Measurements from ENCODE around the gene CANT1.

The CANT1 gene

GRCh38 chr17:79009397-79010303 is at the start of gene CANT1:
CANT1 (minus strand) TSS chr17:79009764; CDS start chr17:78997622, 12,142 bp downstream.
- DNase-seq: no peak

DNA sequence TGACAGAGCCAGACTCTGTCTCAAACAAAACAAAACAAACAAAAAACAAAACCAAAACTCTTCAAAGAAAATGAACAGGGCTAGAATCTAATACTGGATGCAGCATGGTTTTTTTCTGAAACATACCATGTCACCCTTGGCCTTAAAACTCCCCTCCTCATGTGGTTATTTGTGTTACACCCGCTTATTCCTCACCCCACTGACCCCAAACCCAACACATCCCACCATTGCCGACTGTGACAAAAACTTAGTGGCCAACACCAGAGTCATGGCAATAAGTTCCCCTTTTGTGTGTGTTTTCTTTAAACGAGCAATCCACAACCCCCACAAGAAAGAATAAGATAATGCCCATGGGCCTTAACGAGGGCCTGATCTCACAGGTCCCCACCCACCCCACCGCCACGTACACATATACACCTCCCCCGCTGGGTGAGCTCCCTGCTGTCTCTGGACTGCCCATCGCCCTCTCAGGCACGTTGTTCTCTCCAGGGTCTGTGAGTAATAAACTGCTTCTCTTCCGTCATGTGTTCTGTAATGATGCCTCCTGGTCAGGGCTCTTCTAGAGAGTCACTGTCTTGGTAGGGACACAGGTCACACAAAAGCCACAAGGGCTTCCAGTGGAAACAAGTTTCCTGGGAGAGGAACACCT is 48.3 kb upstream of the CANT1 start:
- DNase-seq: no peak

- no peak for DNase-seq
These were observed 45.6 kb upstream of the CANT1 start for GRCh38 chr17:79055197-79055596.

DNA sequence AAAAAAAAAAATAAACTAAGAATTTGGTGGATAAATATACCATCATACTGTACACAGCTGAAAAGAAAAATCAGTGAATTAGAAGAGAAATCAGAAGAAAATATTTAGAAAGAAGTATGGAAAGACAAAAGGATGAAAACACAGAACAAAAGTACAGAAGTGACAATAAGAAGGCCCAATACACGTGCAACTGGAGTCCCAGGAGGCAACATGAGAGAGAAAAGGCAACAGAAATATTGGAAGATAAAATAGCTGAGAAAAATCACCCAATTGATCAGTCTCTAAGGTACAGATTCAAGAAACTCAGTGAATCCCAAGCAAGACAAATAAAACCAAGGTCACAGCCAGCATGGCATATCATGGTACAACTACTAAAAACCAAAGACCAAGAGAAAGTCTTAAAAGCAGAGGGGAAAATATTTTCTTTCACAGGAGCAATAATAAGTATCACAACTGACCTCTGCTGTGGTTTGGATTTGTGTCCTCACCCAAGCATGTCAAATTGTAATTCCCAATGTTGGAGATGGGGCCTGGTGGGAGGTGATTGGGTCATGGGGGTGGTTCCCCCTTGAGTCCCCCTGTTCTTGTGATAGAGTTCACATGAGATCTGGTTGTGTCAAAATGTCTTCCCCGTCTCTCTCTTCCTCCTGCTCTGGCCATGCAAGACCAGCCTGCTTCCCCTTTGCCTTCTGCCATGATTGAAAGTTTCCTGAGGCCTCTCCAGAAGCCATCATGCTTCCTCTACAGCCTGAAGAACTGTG is 44.8 kb upstream of the CANT1 start:
- DNase-seq: no peak

DNA sequence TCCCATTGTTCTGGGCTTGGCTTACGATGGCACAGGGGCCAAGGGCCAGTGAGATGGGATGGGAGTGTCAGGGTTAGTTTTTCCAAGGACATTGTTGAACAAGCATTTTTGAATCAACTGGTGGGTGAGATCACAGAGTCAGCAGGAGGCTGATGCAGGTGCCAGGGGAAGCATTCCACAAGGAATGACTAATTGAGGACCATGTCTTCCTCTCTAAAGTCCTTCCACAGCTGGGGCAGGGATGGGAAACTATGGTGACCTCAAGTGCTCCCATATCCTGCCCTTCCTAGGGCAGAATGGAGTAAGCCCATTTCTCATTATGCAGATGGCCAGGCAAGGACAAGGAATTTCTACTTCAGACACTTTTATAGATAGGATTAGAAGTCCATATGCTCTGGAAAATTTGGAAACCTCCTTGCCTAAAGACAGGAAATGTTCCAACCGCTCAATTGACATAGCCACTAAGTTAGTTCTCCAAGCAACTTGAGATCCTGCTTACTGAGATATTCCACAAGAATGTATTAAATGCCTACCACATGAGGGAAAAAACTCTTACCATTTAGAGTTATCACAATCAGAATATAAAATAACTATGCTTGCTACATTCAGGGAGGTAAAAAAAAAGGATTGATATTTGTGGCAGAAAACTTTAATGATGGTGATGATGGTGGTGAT is 43.8 kb upstream of the CANT1 start:
- no peak for DNase-seq

GRCh38 chr17:79052131-79052530 is 42.6 kb upstream of the CANT1 start:
- no peak for DNase-seq

DNA sequence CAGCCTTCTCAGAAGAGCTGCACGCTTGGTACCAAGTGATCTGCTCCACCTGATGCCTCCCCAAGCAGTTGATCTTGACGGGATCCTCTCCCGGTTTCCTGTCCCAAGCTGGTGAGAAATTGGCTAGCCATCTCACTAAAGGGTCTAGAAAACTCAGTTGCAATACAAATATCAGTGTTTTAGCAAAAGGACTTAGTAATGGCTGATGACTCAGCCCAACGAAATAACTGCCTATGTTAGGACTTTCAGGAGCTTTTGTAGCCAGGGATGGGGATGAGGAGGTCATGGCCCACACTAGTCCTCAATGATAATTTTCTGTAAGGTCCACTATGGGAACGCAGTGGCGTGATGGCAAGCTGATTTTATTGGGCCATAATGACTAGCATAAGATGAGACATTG is 41.7 kb upstream of the CANT1 start:
- no peak for DNase-seq

DNA sequence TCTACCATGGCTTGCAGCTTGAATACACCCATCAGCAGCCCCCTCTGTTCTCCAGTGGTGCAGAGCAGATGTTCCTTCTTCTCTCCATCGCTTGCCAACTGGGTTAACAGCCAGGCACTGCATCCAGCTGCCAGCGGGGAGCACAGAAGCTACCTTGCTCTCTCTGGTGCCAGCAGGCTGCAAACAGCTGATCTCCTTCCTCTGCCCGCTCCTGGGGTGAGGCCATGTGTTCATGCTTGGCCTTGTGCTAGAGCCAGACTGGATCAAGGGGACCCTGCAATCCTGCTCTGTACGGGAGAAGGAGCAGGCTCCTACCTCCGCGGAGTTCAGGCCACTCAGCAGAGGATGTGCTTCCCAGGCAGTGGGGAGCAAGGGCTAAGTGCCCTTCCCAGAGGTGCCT is 41.0 kb upstream of the CANT1 start:
- DNase-seq: no peak

DNA sequence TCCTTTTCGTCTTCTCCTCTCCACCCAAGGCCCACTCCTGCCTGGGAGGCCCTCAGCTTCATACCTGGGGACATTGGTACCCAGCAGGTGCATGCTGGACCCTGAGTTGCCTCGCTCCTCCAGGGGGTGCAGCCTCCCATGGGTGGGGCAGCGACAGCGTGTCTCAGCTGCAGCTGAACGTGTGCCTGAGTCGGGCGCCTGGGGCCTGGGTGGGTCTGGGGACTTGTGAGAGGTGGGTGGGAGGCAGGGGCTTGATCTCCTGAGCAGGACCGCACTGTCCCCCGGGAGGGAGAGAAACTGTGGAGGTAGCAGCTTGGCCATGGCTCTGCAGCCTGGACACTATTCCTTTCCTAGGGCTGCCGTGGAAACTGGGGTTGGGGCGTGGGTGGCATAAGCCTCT is 40.3 kb upstream of the CANT1 start:
- no peak for DNase-seq

DNA sequence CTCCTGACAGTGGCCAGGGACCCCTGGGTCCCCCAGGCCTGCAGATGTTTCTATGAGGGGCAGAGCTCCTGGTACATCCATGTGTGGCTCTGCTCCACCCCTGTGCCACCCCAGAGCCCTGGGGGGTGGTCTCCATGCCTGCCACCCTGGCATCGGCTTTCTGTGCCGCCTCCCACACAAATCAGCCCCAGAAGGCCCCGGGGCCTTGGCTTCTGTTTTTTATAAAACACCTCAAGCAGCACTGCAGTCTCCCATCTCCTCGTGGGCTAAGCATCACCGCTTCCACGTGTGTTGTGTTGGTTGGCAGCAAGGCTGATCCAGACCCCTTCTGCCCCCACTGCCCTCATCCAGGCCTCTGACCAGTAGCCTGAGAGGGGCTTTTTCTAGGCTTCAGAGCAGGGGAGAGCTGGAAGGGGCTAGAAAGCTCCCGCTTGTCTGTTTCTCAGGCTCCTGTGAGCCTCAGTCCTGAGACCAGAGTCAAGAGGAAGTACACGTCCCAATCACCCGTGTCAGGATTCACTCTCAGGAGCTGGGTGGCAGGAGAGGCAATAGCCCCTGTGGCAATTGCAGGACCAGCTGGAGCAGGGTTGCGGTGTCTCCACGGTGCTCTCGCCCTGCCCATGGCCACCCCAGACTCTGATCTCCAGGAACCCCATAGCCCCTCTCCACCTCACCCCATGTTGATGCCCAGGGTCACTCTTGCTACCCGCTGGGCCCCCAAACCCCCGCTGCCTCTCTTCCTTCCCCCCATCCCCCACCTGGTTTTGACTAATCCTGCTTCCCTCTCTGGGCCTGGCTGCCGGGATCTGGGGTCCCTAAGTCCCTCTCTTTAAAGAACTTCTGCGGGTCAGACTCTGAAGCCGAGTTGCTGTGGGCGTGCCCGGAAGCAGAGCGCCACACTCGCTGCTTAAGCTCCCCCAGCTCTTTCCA is 39.5 kb upstream of the CANT1 start:
- DNase-seq: no peak

DNA sequence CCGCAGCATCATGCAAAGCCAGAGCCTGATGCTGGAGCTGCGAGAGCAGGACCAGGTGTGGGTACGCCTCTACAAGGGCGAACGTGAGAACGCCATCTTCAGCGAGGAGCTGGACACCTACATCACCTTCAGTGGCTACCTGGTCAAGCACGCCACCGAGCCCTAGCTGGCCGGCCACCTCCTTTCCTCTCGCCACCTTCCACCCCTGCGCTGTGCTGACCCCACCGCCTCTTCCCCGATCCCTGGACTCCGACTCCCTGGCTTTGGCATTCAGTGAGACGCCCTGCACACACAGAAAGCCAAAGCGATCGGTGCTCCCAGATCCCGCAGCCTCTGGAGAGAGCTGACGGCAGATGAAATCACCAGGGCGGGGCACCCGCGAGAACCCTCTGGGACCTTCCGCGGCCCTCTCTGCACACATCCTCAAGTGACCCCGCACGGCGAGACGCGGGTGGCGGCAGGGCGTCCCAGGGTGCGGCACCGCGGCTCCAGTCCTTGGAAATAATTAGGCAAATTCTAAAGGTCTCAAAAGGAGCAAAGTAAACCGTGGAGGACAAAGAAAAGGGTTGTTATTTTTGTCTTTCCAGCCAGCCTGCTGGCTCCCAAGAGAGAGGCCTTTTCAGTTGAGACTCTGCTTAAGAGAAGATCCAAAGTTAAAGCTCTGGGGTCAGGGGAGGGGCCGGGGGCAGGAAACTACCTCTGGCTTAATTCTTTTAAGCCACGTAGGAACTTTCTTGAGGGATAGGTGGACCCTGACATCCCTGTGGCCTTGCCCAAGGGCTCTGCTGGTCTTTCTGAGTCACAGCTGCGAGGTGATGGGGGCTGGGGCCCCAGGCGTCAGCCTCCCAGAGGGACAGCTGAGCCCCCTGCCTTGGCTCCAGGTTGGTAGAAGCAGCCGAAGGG is 38.6 kb upstream of the CANT1 start:
- DNase-seq: no peak

GRCh38 chr17:79047291-79047920 is 37.8 kb upstream of the CANT1 start:
- DNase-seq: no peak

GRCh38 chr17:79046916-79047280 is 37.3 kb upstream of the CANT1 start:
- DNase-seq: no peak

DNA sequence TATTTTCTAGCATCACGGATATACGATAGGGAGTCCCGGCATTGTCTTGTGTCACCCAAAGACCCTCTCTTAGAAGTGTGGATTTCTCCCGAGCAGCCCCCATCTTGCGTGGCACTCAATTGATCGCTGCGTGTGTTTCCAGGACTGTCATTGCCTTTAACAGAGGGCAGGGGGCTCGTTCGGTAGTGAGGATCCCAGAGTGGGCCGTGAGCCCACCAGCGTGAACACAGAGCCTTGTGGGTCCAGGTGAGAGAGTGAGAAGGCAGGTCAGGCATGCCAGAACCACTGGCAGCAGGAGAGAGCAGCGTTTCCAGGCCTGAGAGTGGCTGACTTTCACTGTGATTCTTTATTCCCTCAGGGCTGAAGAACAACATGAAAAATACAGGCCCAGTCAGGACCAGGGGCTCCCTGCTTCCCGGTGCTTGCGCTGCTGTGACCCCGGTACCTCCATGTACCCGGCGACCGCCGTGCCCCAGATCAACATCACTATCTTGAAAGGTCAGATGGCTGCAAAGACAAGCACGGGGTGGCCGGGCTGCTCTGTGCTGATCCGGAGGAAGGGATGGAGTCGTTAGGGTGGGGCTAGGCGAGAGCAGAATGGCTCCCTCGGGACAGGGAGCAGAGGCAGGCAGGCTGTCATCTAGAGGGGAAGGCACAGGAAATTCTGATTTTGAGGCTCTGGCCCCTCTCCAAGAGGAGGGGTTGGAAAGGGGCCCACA is 36.8 kb upstream of the CANT1 start:
- DNase-seq: no peak

GRCh38 chr17:79045842-79046196 is 36.3 kb upstream of the CANT1 start:
- no peak for DNase-seq

GRCh38 chr17:79045001-79045729 is 35.6 kb upstream of the CANT1 start:
- no peak for DNase-seq

GRCh38 chr17:79044462-79044861 is 34.9 kb upstream of the CANT1 start:
- no peak for DNase-seq

DNA sequence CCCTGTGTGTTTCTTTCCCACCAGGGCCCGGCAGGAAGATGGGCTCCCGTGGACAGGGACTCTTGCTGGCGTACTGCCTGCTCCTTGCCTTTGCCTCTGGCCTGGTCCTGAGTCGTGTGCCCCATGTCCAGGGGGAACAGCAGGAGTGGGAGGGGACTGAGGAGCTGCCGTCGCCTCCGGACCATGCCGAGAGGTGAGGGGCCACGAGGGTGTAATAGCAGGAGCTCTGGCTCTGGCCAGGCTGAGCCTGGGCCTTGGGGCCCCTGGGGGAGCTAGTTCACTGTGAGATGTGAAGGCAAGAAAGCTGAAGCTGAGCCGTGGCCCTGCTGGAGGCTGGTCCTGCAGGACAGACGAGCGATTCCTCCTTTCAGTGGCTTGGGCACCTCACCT is 34.4 kb upstream of the CANT1 start:
- no peak for DNase-seq
